IMR-90 (cell line): ENCODE data around the gene ZNF157.

Source experiments
- ELK1 ChIP-seq: fragments of 150-350 bp; IDR thresholded peaks from 2 replicates; pipeline ENCODE4 v1.6.1; 2016; ENCODE audit warnings: low read depth, mild to moderate bottlenecking, low read length, moderate library complexity, borderline replicate concordance
- SMC3 ChIP-seq: fragments of 150-350 bp; IDR thresholded peaks from 2 replicates; pipeline ENCODE4 v1.6.1; 2016; ENCODE audit warnings: low read depth, mild to moderate bottlenecking, antibody characterized with exemption, low read length, moderate library complexity
- TF ChIP-seq, protein P1 (sequence below): conservative IDR thresholded peaks from 2 replicates; pipeline ENCODE4 v1.5.1; 2012; ENCODE audit warnings: mild to moderate bottlenecking, low read depth, low read length, improper control_type of control experiment

GRCh38 chrX:47327902-47328301 is 42.5 kb upstream of the ZNF157 start:
- TF ChIP-seq, protein P1, sequence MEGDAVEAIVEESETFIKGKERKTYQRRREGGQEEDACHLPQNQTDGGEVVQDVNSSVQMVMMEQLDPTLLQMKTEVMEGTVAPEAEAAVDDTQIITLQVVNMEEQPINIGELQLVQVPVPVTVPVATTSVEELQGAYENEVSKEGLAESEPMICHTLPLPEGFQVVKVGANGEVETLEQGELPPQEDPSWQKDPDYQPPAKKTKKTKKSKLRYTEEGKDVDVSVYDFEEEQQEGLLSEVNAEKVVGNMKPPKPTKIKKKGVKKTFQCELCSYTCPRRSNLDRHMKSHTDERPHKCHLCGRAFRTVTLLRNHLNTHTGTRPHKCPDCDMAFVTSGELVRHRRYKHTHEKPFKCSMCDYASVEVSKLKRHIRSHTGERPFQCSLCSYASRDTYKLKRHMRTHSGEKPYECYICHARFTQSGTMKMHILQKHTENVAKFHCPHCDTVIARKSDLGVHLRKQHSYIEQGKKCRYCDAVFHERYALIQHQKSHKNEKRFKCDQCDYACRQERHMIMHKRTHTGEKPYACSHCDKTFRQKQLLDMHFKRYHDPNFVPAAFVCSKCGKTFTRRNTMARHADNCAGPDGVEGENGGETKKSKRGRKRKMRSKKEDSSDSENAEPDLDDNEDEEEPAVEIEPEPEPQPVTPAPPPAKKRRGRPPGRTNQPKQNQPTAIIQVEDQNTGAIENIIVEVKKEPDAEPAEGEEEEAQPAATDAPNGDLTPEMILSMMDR = no peak
- TF ChIP-seq ELK1 (no peak), SMC3 (no peak)
